ENCODE measurements around the gene TPM4.

TPM4 gene

DNA sequence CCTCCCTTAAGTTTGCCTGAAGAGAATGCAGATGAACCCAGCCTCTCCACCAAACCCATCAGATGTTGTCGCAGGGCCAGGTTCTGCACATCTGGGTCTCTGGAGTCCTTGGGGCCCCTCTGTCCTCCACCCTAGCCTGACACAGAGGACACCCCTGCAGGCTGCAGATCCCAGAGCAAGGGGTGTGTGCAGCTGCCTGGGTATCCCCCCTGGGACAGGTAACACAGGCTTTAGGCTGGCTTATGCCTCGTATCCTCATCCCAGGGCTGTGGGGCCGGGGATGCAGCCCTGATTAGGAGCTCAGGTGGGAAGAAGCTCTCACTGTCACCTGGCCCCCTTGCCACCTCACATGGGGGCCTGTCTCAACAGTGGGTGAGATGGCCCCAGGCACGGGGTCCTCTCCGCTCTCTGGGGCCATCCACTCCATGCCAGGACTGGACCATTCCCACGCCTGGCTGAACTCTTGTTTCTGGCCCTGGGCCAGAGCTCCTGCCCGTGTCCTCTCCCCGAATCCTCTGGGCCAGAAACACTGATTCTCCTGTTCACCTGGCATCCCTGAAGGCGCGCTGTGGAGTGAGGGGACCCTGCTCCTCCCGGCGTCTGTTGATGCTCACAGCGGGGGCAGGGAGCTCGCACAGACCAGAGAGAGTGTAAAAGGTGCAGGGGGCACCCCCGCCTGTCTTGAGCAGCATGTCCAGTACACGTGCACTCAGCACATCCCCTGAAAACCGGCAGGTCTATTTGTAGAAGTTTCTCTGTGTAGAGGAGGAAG is 38.7 kb upstream of the TPM4 start:
- TF ChIP-seq TAF1 (IDR thresholded peaks at IDR 0.05; ENCODE audit: low read depth) (no peak), CREB1 (IDR thresholded peaks at IDR 0.05; ENCODE audit: low read depth) (no peak)
- TF ChIP-seq, protein P1, sequence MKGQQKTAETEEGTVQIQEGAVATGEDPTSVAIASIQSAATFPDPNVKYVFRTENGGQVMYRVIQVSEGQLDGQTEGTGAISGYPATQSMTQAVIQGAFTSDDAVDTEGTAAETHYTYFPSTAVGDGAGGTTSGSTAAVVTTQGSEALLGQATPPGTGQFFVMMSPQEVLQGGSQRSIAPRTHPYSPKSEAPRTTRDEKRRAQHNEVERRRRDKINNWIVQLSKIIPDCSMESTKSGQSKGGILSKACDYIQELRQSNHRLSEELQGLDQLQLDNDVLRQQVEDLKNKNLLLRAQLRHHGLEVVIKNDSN (IDR thresholded peaks at IDR 0.05) = no peak
- TF ChIP-seq, protein P2, sequence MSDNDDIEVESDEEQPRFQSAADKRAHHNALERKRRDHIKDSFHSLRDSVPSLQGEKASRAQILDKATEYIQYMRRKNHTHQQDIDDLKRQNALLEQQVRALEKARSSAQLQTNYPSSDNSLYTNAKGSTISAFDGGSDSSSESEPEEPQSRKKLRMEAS (IDR thresholded peaks at IDR 0.05) = no peak

GRCh38 chr19:16038196-16038695 is 38.0 kb upstream of the TPM4 start:
- TF ChIP-seq CEBPB (IDR thresholded peaks at IDR 0.05) = no peak

- TF ChIP-seq CREB1 (IDR thresholded peaks at IDR 0.05; ENCODE audit: low read depth) (no peak), TEAD4 (IDR thresholded peaks at IDR 0.05) (no peak), TCF12 (IDR thresholded peaks at IDR 0.05; ENCODE audit: low read depth) (no peak), CEBPB (IDR thresholded peaks at IDR 0.05) (no peak), NFIC (IDR thresholded peaks at IDR 0.05) (no peak), TAF1 (IDR thresholded peaks at IDR 0.05; ENCODE audit: low read depth) (no peak), FOXM1 (IDR thresholded peaks at IDR 0.05; ENCODE audit: borderline replicate concordance, low read depth) (no peak), RAD21 (IDR thresholded peaks at IDR 0.05; ENCODE audit: low read depth) (no peak)
These were observed 37.2 kb upstream of the TPM4 start for GRCh38 chr19:16039081-16039480.

GRCh38 chr19:16039545-16039944 is 36.8 kb upstream of the TPM4 start:
- TF ChIP-seq, protein P1 (IDR thresholded peaks at IDR 0.05) = no peak
- TF ChIP-seq NFIC (IDR thresholded peaks at IDR 0.05) = no peak
- TF ChIP-seq ZBTB7A (IDR thresholded peaks at IDR 0.05; ENCODE audit: low read depth) = no peak
- TF ChIP-seq TCF12 (IDR thresholded peaks at IDR 0.05; ENCODE audit: low read depth) = no peak
- TF ChIP-seq, protein P2 (IDR thresholded peaks at IDR 0.05) = no peak
- no peak for TF ChIP-seq YY1 (IDR thresholded peaks at IDR 0.05; ENCODE audit: low read depth)
- no peak for TF ChIP-seq EGR1 (IDR thresholded peaks at IDR 0.05)
- TF ChIP-seq RAD21 (IDR thresholded peaks at IDR 0.05; ENCODE audit: low read depth) = no peak
- TF ChIP-seq CEBPB (IDR thresholded peaks at IDR 0.05) = no peak
- TF ChIP-seq, protein P3, sequence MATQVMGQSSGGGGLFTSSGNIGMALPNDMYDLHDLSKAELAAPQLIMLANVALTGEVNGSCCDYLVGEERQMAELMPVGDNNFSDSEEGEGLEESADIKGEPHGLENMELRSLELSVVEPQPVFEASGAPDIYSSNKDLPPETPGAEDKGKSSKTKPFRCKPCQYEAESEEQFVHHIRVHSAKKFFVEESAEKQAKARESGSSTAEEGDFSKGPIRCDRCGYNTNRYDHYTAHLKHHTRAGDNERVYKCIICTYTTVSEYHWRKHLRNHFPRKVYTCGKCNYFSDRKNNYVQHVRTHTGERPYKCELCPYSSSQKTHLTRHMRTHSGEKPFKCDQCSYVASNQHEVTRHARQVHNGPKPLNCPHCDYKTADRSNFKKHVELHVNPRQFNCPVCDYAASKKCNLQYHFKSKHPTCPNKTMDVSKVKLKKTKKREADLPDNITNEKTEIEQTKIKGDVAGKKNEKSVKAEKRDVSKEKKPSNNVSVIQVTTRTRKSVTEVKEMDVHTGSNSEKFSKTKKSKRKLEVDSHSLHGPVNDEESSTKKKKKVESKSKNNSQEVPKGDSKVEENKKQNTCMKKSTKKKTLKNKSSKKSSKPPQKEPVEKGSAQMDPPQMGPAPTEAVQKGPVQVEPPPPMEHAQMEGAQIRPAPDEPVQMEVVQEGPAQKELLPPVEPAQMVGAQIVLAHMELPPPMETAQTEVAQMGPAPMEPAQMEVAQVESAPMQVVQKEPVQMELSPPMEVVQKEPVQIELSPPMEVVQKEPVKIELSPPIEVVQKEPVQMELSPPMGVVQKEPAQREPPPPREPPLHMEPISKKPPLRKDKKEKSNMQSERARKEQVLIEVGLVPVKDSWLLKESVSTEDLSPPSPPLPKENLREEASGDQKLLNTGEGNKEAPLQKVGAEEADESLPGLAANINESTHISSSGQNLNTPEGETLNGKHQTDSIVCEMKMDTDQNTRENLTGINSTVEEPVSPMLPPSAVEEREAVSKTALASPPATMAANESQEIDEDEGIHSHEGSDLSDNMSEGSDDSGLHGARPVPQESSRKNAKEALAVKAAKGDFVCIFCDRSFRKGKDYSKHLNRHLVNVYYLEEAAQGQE (IDR thresholded peaks at IDR 0.05; ENCODE audit: low read depth) = no peak
- TF ChIP-seq CREB1 (IDR thresholded peaks at IDR 0.05; ENCODE audit: low read depth) = no peak
- TF ChIP-seq EP300 (IDR thresholded peaks at IDR 0.05; ENCODE audit: borderline replicate concordance) = no peak
- no peak for TF ChIP-seq FOXM1 (IDR thresholded peaks at IDR 0.05; ENCODE audit: borderline replicate concordance, low read depth)

GRCh38 chr19:16040642-16041041 is 35.7 kb upstream of the TPM4 start:
- TF ChIP-seq, protein P3 (IDR thresholded peaks at IDR 0.05; ENCODE audit: low read depth) = no peak

DNA sequence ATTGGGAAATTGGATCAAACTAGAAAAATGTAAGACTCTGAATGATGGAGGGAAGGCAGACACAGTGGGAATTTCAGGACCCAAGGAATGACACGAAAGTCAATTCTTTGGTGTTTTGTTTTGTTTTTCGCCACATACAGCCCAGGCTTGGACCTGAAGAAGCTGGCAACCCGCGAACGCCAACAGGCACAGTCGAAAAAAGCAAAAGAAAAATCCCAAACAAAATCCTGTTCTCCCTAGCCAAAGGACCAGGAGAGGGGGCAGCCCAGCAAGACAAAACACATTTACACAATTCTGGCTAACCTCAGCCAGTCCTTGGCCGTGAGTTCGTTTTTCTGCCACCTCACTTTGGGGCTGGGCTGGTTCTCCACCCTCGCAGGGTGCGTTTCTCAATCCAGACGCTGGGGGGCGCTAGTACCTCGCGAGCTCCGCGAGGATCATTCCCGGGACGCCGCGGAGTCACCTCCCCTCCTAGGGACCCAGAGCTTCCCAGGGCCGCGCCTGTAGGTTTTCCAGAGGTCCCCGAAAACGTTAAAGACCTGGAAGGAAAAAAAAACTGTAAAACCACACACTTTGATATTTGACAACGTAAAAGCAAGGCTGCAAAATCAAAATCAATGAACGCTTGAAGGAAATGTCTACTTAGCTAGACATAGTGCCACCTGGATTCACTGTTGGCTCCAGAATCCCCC is 34.9 kb upstream of the TPM4 start:
- TF ChIP-seq NFIC (IDR thresholded peaks at IDR 0.05) (no peak), RAD21 (IDR thresholded peaks at IDR 0.05; ENCODE audit: low read depth) (peak; percentile 96)

- no peak for TF ChIP-seq RAD21 (IDR thresholded peaks at IDR 0.05; ENCODE audit: low read depth)
- TF ChIP-seq, protein P1 (IDR thresholded peaks at IDR 0.05) = no peak
- TF ChIP-seq TEAD4 (IDR thresholded peaks at IDR 0.05) = no peak
- TF ChIP-seq TAF1 (IDR thresholded peaks at IDR 0.05; ENCODE audit: low read depth) = no peak
- TF ChIP-seq TCF12 (IDR thresholded peaks at IDR 0.05; ENCODE audit: low read depth) = no peak
- TF ChIP-seq, protein P3 (IDR thresholded peaks at IDR 0.05; ENCODE audit: low read depth) = no peak
- no peak for TF ChIP-seq EP300 (IDR thresholded peaks at IDR 0.05; ENCODE audit: borderline replicate concordance)
- TF ChIP-seq, protein P2 (IDR thresholded peaks at IDR 0.05) = no peak
- TF ChIP-seq ZBTB7A (IDR thresholded peaks at IDR 0.05; ENCODE audit: low read depth) = no peak
- no peak for TF ChIP-seq NFIC (IDR thresholded peaks at IDR 0.05)
- no peak for TF ChIP-seq CEBPB (IDR thresholded peaks at IDR 0.05)
These were observed 34.3 kb upstream of the TPM4 start for GRCh38 chr19:16041991-16042386.
